H9 (cell line): ENCODE data around the gene SLC25A22. TPM values are rescaled to one million over a fixed set of nuclear protein-coding genes. Genes with fewer than 3 reads are reported as not detected.

ENCODE experiments used
- DNase-seq: peaks from one replicate; pipeline ENCODE4 v3.0.0-alpha.2; 2017
- H2AFZ ChIP-seq: one replicate; pipeline ENCODE4 v1.6.1; 2013; ENCODE audit warnings: mild to moderate bottlenecking, low read length, control low read depth, moderate library complexity
- H2AK5ac ChIP-seq: 2 replicates; pipeline ENCODE4 v1.6.1; 2013; ENCODE audit warnings: low read length, control low read depth, mixed read lengths; ENCODE audit not compliant: insufficient read length
- H2BK120ac ChIP-seq: one replicate; pipeline ENCODE4 v1.6.1; 2013; ENCODE audit warnings: low read depth, mild to moderate bottlenecking, low read length, control low read depth, inconsistent platforms; ENCODE audit not compliant: poor library complexity, severe bottlenecking
- H2BK12ac ChIP-seq: 2 replicates; pipeline ENCODE4 v1.6.1; 2013; ENCODE audit warnings: low read length, control low read depth, mixed read lengths, low read depth; ENCODE audit not compliant: insufficient read length
- H2BK15ac ChIP-seq: 2 replicates; pipeline ENCODE4 v1.6.1; 2013; ENCODE audit warnings: low read depth, low read length, control low read depth
- H2BK20ac ChIP-seq: one replicate; pipeline ENCODE4 v1.6.1; 2013; ENCODE audit warnings: low read depth, mild to moderate bottlenecking, low read length, control low read depth, inconsistent platforms; ENCODE audit not compliant: poor library complexity, severe bottlenecking
- H2BK5ac ChIP-seq: 2 replicates; pipeline ENCODE4 v1.6.1; 2013; ENCODE audit warnings: low read length, control low read depth, mixed read lengths; ENCODE audit not compliant: insufficient read length
- H3K14ac ChIP-seq: 2 replicates; pipeline ENCODE4 v1.6.1; 2013; ENCODE audit warnings: low read length, control low read depth; ENCODE audit not compliant: insufficient read depth
- H3K18ac ChIP-seq: 2 replicates; pipeline ENCODE4 v1.6.1; 2013; ENCODE audit warnings: low read depth, mild to moderate bottlenecking, mixed read lengths, low read length, control low read depth; ENCODE audit not compliant: insufficient read length
- H3K23ac ChIP-seq: 2 replicates; pipeline ENCODE4 v1.6.1; 2013; ENCODE audit warnings: low read length, control low read depth, mixed read lengths, low read depth; ENCODE audit not compliant: insufficient read length
- H3K23me2 ChIP-seq: 2 replicates; pipeline ENCODE4 v1.6.1; 2013; ENCODE audit warnings: low read depth, mild to moderate bottlenecking, mixed read lengths, low read length, control low read depth; ENCODE audit not compliant: insufficient read length, poor library complexity, severe bottlenecking
- H3K27ac ChIP-seq: 2 replicates; pipeline ENCODE4 v1.5.1; 2013; ENCODE audit warnings: low read length, control low read depth, mixed read lengths, low read depth; ENCODE audit not compliant: insufficient read length
- H3K27me3 ChIP-seq: 2 replicates; pipeline ENCODE4 v1.6.1; 2013; ENCODE audit warnings: low read length, control low read depth, inconsistent platforms; ENCODE audit not compliant: insufficient read depth
- H3K4ac ChIP-seq: 2 replicates; pipeline ENCODE4 v1.6.1; 2013; ENCODE audit warnings: low read depth, mild to moderate bottlenecking, control low read depth, inconsistent platforms, low read length, moderate library complexity
- H3K4me1 ChIP-seq: 2 replicates; pipeline ENCODE4 v1.6.1; 2013; ENCODE audit warnings: low read length, control low read depth, inconsistent platforms; ENCODE audit not compliant: insufficient read depth
- H3K4me2 ChIP-seq: 2 replicates; pipeline ENCODE4 v1.6.1; 2013; ENCODE audit warnings: low read length, control low read depth, mixed read lengths; ENCODE audit not compliant: insufficient read length, insufficient read depth
- H3K56ac ChIP-seq: 2 replicates; pipeline ENCODE4 v1.6.1; 2013; ENCODE audit warnings: low read depth, mild to moderate bottlenecking, mixed read lengths, low read length, control low read depth; ENCODE audit not compliant: insufficient read length
- H3K79me1 ChIP-seq: 2 replicates; pipeline ENCODE4 v1.6.1; 2013; ENCODE audit warnings: low read depth, mild to moderate bottlenecking, moderate library complexity, low read length, control low read depth, inconsistent platforms; ENCODE audit not compliant: insufficient read depth, poor library complexity, severe bottlenecking
- H3K79me2 ChIP-seq: 2 replicates; pipeline ENCODE4 v1.6.1; 2013; ENCODE audit warnings: low read length, control low read depth, inconsistent platforms; ENCODE audit not compliant: insufficient read depth
- H3K9ac ChIP-seq: 2 replicates; pipeline ENCODE4 v1.6.1; 2013; ENCODE audit warnings: low read length, control low read depth, mixed read lengths; ENCODE audit not compliant: insufficient read length; ENCODE audit errors: extremely low read depth
- H3K9me3 ChIP-seq: one replicate; pipeline ENCODE4 v1.6.1; 2013; ENCODE audit warnings: low read depth, low read length, inconsistent platforms; ENCODE audit not compliant: control insufficient read depth
- H3T11ph ChIP-seq: one replicate; pipeline ENCODE4 v1.6.1; 2013; ENCODE audit warnings: mild to moderate bottlenecking, low read length, control low read depth, inconsistent platforms
- H4K20me1 ChIP-seq: one replicate; pipeline ENCODE4 v1.6.1; 2013; ENCODE audit not compliant: control insufficient read depth, insufficient read length, insufficient read depth
- H4K5ac ChIP-seq: 2 replicates; pipeline ENCODE4 v1.6.1; 2013; ENCODE audit warnings: low read depth, mild to moderate bottlenecking, mixed read lengths, low read length, control low read depth; ENCODE audit not compliant: insufficient read length
- H4K8ac ChIP-seq: replicated peaks from 2 replicates; pipeline ENCODE4 v1.6.1; 2013; ENCODE audit warnings: low read length, control low read depth, mixed read lengths, low read depth; ENCODE audit not compliant: insufficient read length
- H4K91ac ChIP-seq: 2 replicates; pipeline ENCODE4 v1.6.1; 2013; ENCODE audit warnings: low read depth, mild to moderate bottlenecking, moderate library complexity, mixed read lengths, low read length, control low read depth; ENCODE audit not compliant: insufficient read length
- H3K27ac Mint-ChIP-seq, 3 experiments: 2 replicates in 2 of 3; 3 replicates in 1 of 3; pipeline ENCODE4 v1.8.0; 2020 to 2021; ENCODE audit warnings: mixed read lengths in 3 of 3, mild to moderate bottlenecking in 1 of 3, moderate library complexity in 1 of 3
- H3K27me3 Mint-ChIP-seq: 2 replicates; pipeline ENCODE4 v1.8.0; 2021; ENCODE audit warnings: low read depth, mild to moderate bottlenecking, moderate library complexity, mixed read lengths
- H3K36me3 Mint-ChIP-seq, 3 experiments: 2 replicates in 2 of 3; 3 replicates in 1 of 3; pipeline ENCODE4 v1.8.0; 2020 to 2021; ENCODE audit warnings: low read depth in 3 of 3, mixed read lengths in 3 of 3; ENCODE audit not compliant: insufficient read depth in 1 of 3
- H3K4me1 Mint-ChIP-seq, 2 experiments: 2 replicates each; pipeline ENCODE4 v1.8.0; 2020; ENCODE audit warnings: mixed read lengths in 2 of 2
- H3K4me3 Mint-ChIP-seq, 2 experiments: 2 replicates in 1 of 2; 3 replicates in 1 of 2; pipeline ENCODE4 v1.8.0; 2020 to 2021; ENCODE audit warnings: mild to moderate bottlenecking in 2 of 2, mixed read lengths in 2 of 2, moderate library complexity in 1 of 2
- H3K9me3 Mint-ChIP-seq, 2 experiments: 2 replicates in 1 of 2; 3 replicates in 1 of 2; pipeline ENCODE4 v1.8.0; 2020; ENCODE audit warnings: mild to moderate bottlenecking in 2 of 2, mixed read lengths in 2 of 2, moderate library complexity in 1 of 2
- WGBS: extraction: QIAGEN DNeasy Blood & Tissue Kit; methylation state at CpG from one replicate; pipeline ENCODE4 v1.1.7; 2013; ENCODE audit warnings: missing lambda C conversion rate, low lambda C conversion rate, mixed read lengths; ENCODE audit not compliant: insufficient read length; ENCODE audit errors: extremely low coverage; 5-methylcytosine and 5-hydroxymethylcytosine counted together
- total RNA-seq: library from RNA; stranded (reverse); gene quantifications from 2 replicates; pipeline ENCODE4 v1.2.1, GENCODE V29; 2021
- TF ChIP-seq, protein P1 (sequence below): fragments of 200-600 bp; sonication (generic); conservative IDR thresholded peaks from 3 replicates; pipeline ENCODE4 v1.8.0; 2021; ENCODE audit warnings: antibody characterized with exemption, mild to moderate bottlenecking

Gene SLC25A22
- total RNA-seq, 1 experiment from 2014 or later, result 51.9 TPM

GRCh38 chr11:841981-842369 is 43.9 kb upstream of the SLC25A22 start:
- H3K9me3 ChIP-seq, result no peaks in the 10 kb centered on the region
- Mint-ChIP-seq H3K9me3 (no peaks in the 10 kb centered on the region), H3K4me1 (peaks cover 17 to 38% of the 10 kb centered on the region in 2 experiments), H3K27me3 (peaks cover 2% of the 10 kb centered on the region; the same call in 1 of the 2 replicates), H3K36me3 (peaks cover 5 to 41% (median 37%) of the 10 kb centered on the region in 3 experiments; a peak in 6 of 7 replicates), H3K4me3 (peak overlapping the region; percentile 84 to 91), H3K27ac (peak overlapping the region in 1 of 3 experiments; percentile 93; a peak in 3 of 7 replicates)
- no peak overlapping the region for H2AK5ac ChIP-seq
- H4K91ac ChIP-seq, result no peak overlapping the region
- H3K23me2 ChIP-seq, result peaks cover 12% of the 10 kb centered on the region
- no peak overlapping the region for H3T11ph ChIP-seq
- WGBS, result no CpG with 5 or more reads among the region's 27 CpGs
- no peak overlapping the region for H2BK12ac ChIP-seq
- no peak overlapping the region for H3K4ac ChIP-seq
- H3K79me2 ChIP-seq, result no peaks in the 10 kb centered on the region; the same call in 1 of the 2 replicates
- H2BK20ac ChIP-seq, result no peak overlapping the region
- peak overlapping the region; percentile 66 for H3K4me2 ChIP-seq
- H2BK120ac ChIP-seq, result no peak overlapping the region
- TF ChIP-seq, protein P1, sequence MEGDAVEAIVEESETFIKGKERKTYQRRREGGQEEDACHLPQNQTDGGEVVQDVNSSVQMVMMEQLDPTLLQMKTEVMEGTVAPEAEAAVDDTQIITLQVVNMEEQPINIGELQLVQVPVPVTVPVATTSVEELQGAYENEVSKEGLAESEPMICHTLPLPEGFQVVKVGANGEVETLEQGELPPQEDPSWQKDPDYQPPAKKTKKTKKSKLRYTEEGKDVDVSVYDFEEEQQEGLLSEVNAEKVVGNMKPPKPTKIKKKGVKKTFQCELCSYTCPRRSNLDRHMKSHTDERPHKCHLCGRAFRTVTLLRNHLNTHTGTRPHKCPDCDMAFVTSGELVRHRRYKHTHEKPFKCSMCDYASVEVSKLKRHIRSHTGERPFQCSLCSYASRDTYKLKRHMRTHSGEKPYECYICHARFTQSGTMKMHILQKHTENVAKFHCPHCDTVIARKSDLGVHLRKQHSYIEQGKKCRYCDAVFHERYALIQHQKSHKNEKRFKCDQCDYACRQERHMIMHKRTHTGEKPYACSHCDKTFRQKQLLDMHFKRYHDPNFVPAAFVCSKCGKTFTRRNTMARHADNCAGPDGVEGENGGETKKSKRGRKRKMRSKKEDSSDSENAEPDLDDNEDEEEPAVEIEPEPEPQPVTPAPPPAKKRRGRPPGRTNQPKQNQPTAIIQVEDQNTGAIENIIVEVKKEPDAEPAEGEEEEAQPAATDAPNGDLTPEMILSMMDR, result no peak
- H3K79me1 ChIP-seq, result peaks cover 2% of the 10 kb centered on the region
- H4K5ac ChIP-seq, result no peak overlapping the region
- no peak overlapping the region for H3K23ac ChIP-seq
- H3K4me1 ChIP-seq, result peaks cover 2% of the 10 kb centered on the region; the same call in 1 of the 2 replicates
- no peak overlapping the region for H2BK15ac ChIP-seq
- peak overlapping the region; percentile 80 for H3K9ac ChIP-seq
- no peak overlapping the region for H2BK5ac ChIP-seq
- H4K20me1 ChIP-seq, result peaks cover 6% of the 10 kb centered on the region
- no peak overlapping the region for H3K18ac ChIP-seq
- no peak overlapping the region for H3K27ac ChIP-seq
- H4K8ac ChIP-seq, result no peak overlapping the region
- no peak overlapping the region for H3K56ac ChIP-seq
- H3K27me3 ChIP-seq, result no peaks in the 10 kb centered on the region
- no peak overlapping the region for H2AFZ ChIP-seq
- DNase-seq, result no peak
- H3K14ac ChIP-seq, result peak overlapping the region; percentile 20; the same call in 1 of the 2 replicates
